Measurements from ENCODE around the gene ARID1B. TPM values are rescaled to one million over a fixed set of nuclear protein-coding genes. Genes with fewer than 3 reads are reported as not detected.

Gene ARID1B
- total RNA-seq, 4 donors from 2014 or later: 87.1 to 194 (median 115) TPM

- in situ Hi-C loops (cut with MboI; ENCODE audit: low pct_ligation_motif_present in 1 of 4, low pct_unique_long_range_greater_than_20kb in 1 of 4, low sequenced_read_pairs in 3 of 4): no loop called here
- Histone ChIP-seq H3K4me3 (no peak overlapping the region), H3K27me3 (no peaks in the 10 kb centered on the region), H3K4me1 (peaks cover 0 to 10% (median 0%) of the 10 kb centered on the region in 4 donors), H3K27ac (no peak overlapping the region), H3K36me3 (peaks cover 0 to 7% (median 0%) of the 10 kb centered on the region in 4 donors), H3K9me3 (no peaks in the 10 kb centered on the region)
- TF ChIP-seq POLR2AphosphoS5 (IDR thresholded peaks at IDR 0.05) (no peak), CTCF (IDR thresholded peaks at IDR 0.05) (no peak), POLR2A (IDR thresholded peaks at IDR 0.05) (no peak), EP300 (IDR thresholded peaks at IDR 0.05; ENCODE audit: low read depth) (no peak)
- intact Hi-C loops (cut with DNase I; ENCODE audit: low total_unique reads): no loop called here
- 79 to 83% methylated on average over 7 of the region's 7 CpGs for WGBS, 2 donors (ENCODE audit: low coverage in 1 of 2)
- DNase-seq: no peak
These were observed 306.2 kb downstream of the ARID1B start for GRCh38 chr6:157083343-157083742.

GRCh38 chr6:157086632-157087031 is 309.5 kb downstream of the ARID1B start:
- Histone ChIP-seq H3K36me3 (peaks cover 0 to 7% (median 0%) of the 10 kb centered on the region in 4 donors), H3K4me3 (no peak overlapping the region), H3K9me3 (no peaks in the 10 kb centered on the region), H3K27me3 (no peaks in the 10 kb centered on the region), H3K4me1 (peaks cover 0 to 4% (median 1%) of the 10 kb centered on the region in 4 donors), H3K27ac (no peak overlapping the region)
- in situ Hi-C loops (cut with MboI; ENCODE audit: low pct_ligation_motif_present in 1 of 4, low pct_unique_long_range_greater_than_20kb in 1 of 4, low sequenced_read_pairs in 3 of 4): no loop called here
- TF ChIP-seq POLR2AphosphoS5 (IDR thresholded peaks at IDR 0.05) (no peak), EP300 (IDR thresholded peaks at IDR 0.05; ENCODE audit: low read depth) (no peak), CTCF (IDR thresholded peaks at IDR 0.05) (no peak), POLR2A (IDR thresholded peaks at IDR 0.05) (no peak)
- DNase-seq: no peak
- WGBS, 2 donors (ENCODE audit: low coverage in 1 of 2): 94 to 96% methylated on average over 6 of the region's 6 CpGs
- intact Hi-C loops (cut with DNase I; ENCODE audit: low total_unique reads): no loop called here

- intact Hi-C loops (cut with DNase I; ENCODE audit: low total_unique reads): no loop called here
- in situ Hi-C loops (cut with MboI; ENCODE audit: low pct_ligation_motif_present in 1 of 4, low pct_unique_long_range_greater_than_20kb in 1 of 4, low sequenced_read_pairs in 3 of 4): no loop called here
- WGBS, 2 donors (ENCODE audit: low coverage in 1 of 2): 72 to 89% methylated on average over 2 of the region's 2 CpGs
- no peak for TF ChIP-seq EP300 (IDR thresholded peaks at IDR 0.05; ENCODE audit: low read depth)
- no peak for TF ChIP-seq POLR2A (IDR thresholded peaks at IDR 0.05)
- no peak for TF ChIP-seq POLR2AphosphoS5 (IDR thresholded peaks at IDR 0.05)
- TF ChIP-seq CTCF (IDR thresholded peaks at IDR 0.05): no peak
- H3K27me3 ChIP-seq: no peaks in the 10 kb centered on the region
- peaks cover 0 to 7% (median 0%) of the 10 kb centered on the region in 4 donors for H3K36me3 ChIP-seq
- no peaks in the 10 kb centered on the region for H3K9me3 ChIP-seq
- no peak overlapping the region for H3K27ac ChIP-seq
- peaks cover 0 to 4% (median 0%) of the 10 kb centered on the region in 4 donors for H3K4me1 ChIP-seq
- no peak for DNase-seq
- H3K4me3 ChIP-seq: no peak overlapping the region
These were observed 310.8 kb downstream of the ARID1B start for GRCh38 chr6:157087974-157088373.

- intact Hi-C loops (cut with DNase I; ENCODE audit: low total_unique reads) (no loop called here), in situ Hi-C loops (cut with MboI; ENCODE audit: low pct_ligation_motif_present in 1 of 4, low pct_unique_long_range_greater_than_20kb in 1 of 4, low sequenced_read_pairs in 3 of 4) (no loop called here)
- TF ChIP-seq POLR2A (IDR thresholded peaks at IDR 0.05) (no peak), POLR2AphosphoS5 (IDR thresholded peaks at IDR 0.05) (no peak), EP300 (IDR thresholded peaks at IDR 0.05; ENCODE audit: low read depth) (no peak), CTCF (IDR thresholded peaks at IDR 0.05) (no peak)
- 88 to 100% methylated on average over 3 of the region's 3 CpGs for WGBS, 2 donors (ENCODE audit: low coverage in 1 of 2)
- no peaks in the 10 kb centered on the region for H3K9me3 ChIP-seq
- no peak overlapping the region for H3K27ac ChIP-seq
- no peak overlapping the region for H3K4me3 ChIP-seq
- peaks cover 0 to 4% (median 0%) of the 10 kb centered on the region in 4 donors for H3K4me1 ChIP-seq
- no peak for DNase-seq
- H3K36me3 ChIP-seq: peaks cover 0 to 7% (median 0%) of the 10 kb centered on the region in 4 donors
- no peaks in the 10 kb centered on the region for H3K27me3 ChIP-seq
These were observed 311.7 kb downstream of the ARID1B start for GRCh38 chr6:157088841-157089240.

Measured in transverse colon (tissue), 4 donors.